H9 (cell line): ENCODE results near the gene NDUFA3. TPM values are rescaled to one million over a fixed set of nuclear protein-coding genes. Genes with fewer than 3 reads are reported as not detected.

Experiments used
- DNase-seq: peaks from one replicate; pipeline ENCODE4 v3.0.0-alpha.2; 2017
- H2AFZ ChIP-seq: one replicate; pipeline ENCODE4 v1.6.1; 2013; ENCODE audit warnings: mild to moderate bottlenecking, low read length, control low read depth, moderate library complexity
- H2AK5ac ChIP-seq: 2 replicates; pipeline ENCODE4 v1.6.1; 2013; ENCODE audit warnings: low read length, control low read depth, mixed read lengths; ENCODE audit not compliant: insufficient read length
- H2BK120ac ChIP-seq: one replicate; pipeline ENCODE4 v1.6.1; 2013; ENCODE audit warnings: low read depth, mild to moderate bottlenecking, low read length, control low read depth, inconsistent platforms; ENCODE audit not compliant: poor library complexity, severe bottlenecking
- H2BK12ac ChIP-seq: 2 replicates; pipeline ENCODE4 v1.6.1; 2013; ENCODE audit warnings: low read length, control low read depth, mixed read lengths, low read depth; ENCODE audit not compliant: insufficient read length
- H2BK15ac ChIP-seq: 2 replicates; pipeline ENCODE4 v1.6.1; 2013; ENCODE audit warnings: low read depth, low read length, control low read depth
- H2BK20ac ChIP-seq: one replicate; pipeline ENCODE4 v1.6.1; 2013; ENCODE audit warnings: low read depth, mild to moderate bottlenecking, low read length, control low read depth, inconsistent platforms; ENCODE audit not compliant: poor library complexity, severe bottlenecking
- H2BK5ac ChIP-seq: 2 replicates; pipeline ENCODE4 v1.6.1; 2013; ENCODE audit warnings: low read length, control low read depth, mixed read lengths; ENCODE audit not compliant: insufficient read length
- H3K14ac ChIP-seq: 2 replicates; pipeline ENCODE4 v1.6.1; 2013; ENCODE audit warnings: low read length, control low read depth; ENCODE audit not compliant: insufficient read depth
- H3K18ac ChIP-seq: 2 replicates; pipeline ENCODE4 v1.6.1; 2013; ENCODE audit warnings: low read depth, mild to moderate bottlenecking, mixed read lengths, low read length, control low read depth; ENCODE audit not compliant: insufficient read length
- H3K23ac ChIP-seq: 2 replicates; pipeline ENCODE4 v1.6.1; 2013; ENCODE audit warnings: low read length, control low read depth, mixed read lengths, low read depth; ENCODE audit not compliant: insufficient read length
- H3K23me2 ChIP-seq: 2 replicates; pipeline ENCODE4 v1.6.1; 2013; ENCODE audit warnings: low read depth, mild to moderate bottlenecking, mixed read lengths, low read length, control low read depth; ENCODE audit not compliant: insufficient read length, poor library complexity, severe bottlenecking
- H3K27ac ChIP-seq: 2 replicates; pipeline ENCODE4 v1.5.1; 2013; ENCODE audit warnings: low read length, control low read depth, mixed read lengths, low read depth; ENCODE audit not compliant: insufficient read length
- H3K27me3 ChIP-seq: 2 replicates; pipeline ENCODE4 v1.6.1; 2013; ENCODE audit warnings: low read length, control low read depth, inconsistent platforms; ENCODE audit not compliant: insufficient read depth
- H3K4ac ChIP-seq: 2 replicates; pipeline ENCODE4 v1.6.1; 2013; ENCODE audit warnings: low read depth, mild to moderate bottlenecking, control low read depth, inconsistent platforms, low read length, moderate library complexity
- H3K4me1 ChIP-seq: 2 replicates; pipeline ENCODE4 v1.6.1; 2013; ENCODE audit warnings: low read length, control low read depth, inconsistent platforms; ENCODE audit not compliant: insufficient read depth
- H3K4me2 ChIP-seq: 2 replicates; pipeline ENCODE4 v1.6.1; 2013; ENCODE audit warnings: low read length, control low read depth, mixed read lengths; ENCODE audit not compliant: insufficient read length, insufficient read depth
- H3K56ac ChIP-seq: 2 replicates; pipeline ENCODE4 v1.6.1; 2013; ENCODE audit warnings: low read depth, mild to moderate bottlenecking, mixed read lengths, low read length, control low read depth; ENCODE audit not compliant: insufficient read length
- H3K79me1 ChIP-seq: 2 replicates; pipeline ENCODE4 v1.6.1; 2013; ENCODE audit warnings: low read depth, mild to moderate bottlenecking, moderate library complexity, low read length, control low read depth, inconsistent platforms; ENCODE audit not compliant: insufficient read depth, poor library complexity, severe bottlenecking
- H3K79me2 ChIP-seq: 2 replicates; pipeline ENCODE4 v1.6.1; 2013; ENCODE audit warnings: low read length, control low read depth, inconsistent platforms; ENCODE audit not compliant: insufficient read depth
- H3K9ac ChIP-seq: 2 replicates; pipeline ENCODE4 v1.6.1; 2013; ENCODE audit warnings: low read length, control low read depth, mixed read lengths; ENCODE audit not compliant: insufficient read length; ENCODE audit errors: extremely low read depth
- H3K9me3 ChIP-seq: one replicate; pipeline ENCODE4 v1.6.1; 2013; ENCODE audit warnings: low read depth, low read length, inconsistent platforms; ENCODE audit not compliant: control insufficient read depth
- H3T11ph ChIP-seq: one replicate; pipeline ENCODE4 v1.6.1; 2013; ENCODE audit warnings: mild to moderate bottlenecking, low read length, control low read depth, inconsistent platforms
- H4K20me1 ChIP-seq: one replicate; pipeline ENCODE4 v1.6.1; 2013; ENCODE audit not compliant: control insufficient read depth, insufficient read length, insufficient read depth
- H4K5ac ChIP-seq: 2 replicates; pipeline ENCODE4 v1.6.1; 2013; ENCODE audit warnings: low read depth, mild to moderate bottlenecking, mixed read lengths, low read length, control low read depth; ENCODE audit not compliant: insufficient read length
- H4K8ac ChIP-seq: replicated peaks from 2 replicates; pipeline ENCODE4 v1.6.1; 2013; ENCODE audit warnings: low read length, control low read depth, mixed read lengths, low read depth; ENCODE audit not compliant: insufficient read length
- H4K91ac ChIP-seq: 2 replicates; pipeline ENCODE4 v1.6.1; 2013; ENCODE audit warnings: low read depth, mild to moderate bottlenecking, moderate library complexity, mixed read lengths, low read length, control low read depth; ENCODE audit not compliant: insufficient read length
- H3K27ac Mint-ChIP-seq, 3 experiments: 2 replicates in 2 of 3; 3 replicates in 1 of 3; pipeline ENCODE4 v1.8.0; 2020 to 2021; ENCODE audit warnings: mixed read lengths in 3 of 3, mild to moderate bottlenecking in 1 of 3, moderate library complexity in 1 of 3
- H3K27me3 Mint-ChIP-seq: 2 replicates; pipeline ENCODE4 v1.8.0; 2021; ENCODE audit warnings: low read depth, mild to moderate bottlenecking, moderate library complexity, mixed read lengths
- H3K36me3 Mint-ChIP-seq, 3 experiments: 2 replicates in 2 of 3; 3 replicates in 1 of 3; pipeline ENCODE4 v1.8.0; 2020 to 2021; ENCODE audit warnings: low read depth in 3 of 3, mixed read lengths in 3 of 3; ENCODE audit not compliant: insufficient read depth in 1 of 3
- H3K4me1 Mint-ChIP-seq, 2 experiments: 2 replicates each; pipeline ENCODE4 v1.8.0; 2020; ENCODE audit warnings: mixed read lengths in 2 of 2
- H3K4me3 Mint-ChIP-seq, 2 experiments: 2 replicates in 1 of 2; 3 replicates in 1 of 2; pipeline ENCODE4 v1.8.0; 2020 to 2021; ENCODE audit warnings: mild to moderate bottlenecking in 2 of 2, mixed read lengths in 2 of 2, moderate library complexity in 1 of 2
- H3K9me3 Mint-ChIP-seq, 2 experiments: 2 replicates in 1 of 2; 3 replicates in 1 of 2; pipeline ENCODE4 v1.8.0; 2020; ENCODE audit warnings: mild to moderate bottlenecking in 2 of 2, mixed read lengths in 2 of 2, moderate library complexity in 1 of 2
- WGBS: extraction: QIAGEN DNeasy Blood & Tissue Kit; methylation state at CpG from one replicate; pipeline ENCODE4 v1.1.7; 2013; ENCODE audit warnings: missing lambda C conversion rate, low lambda C conversion rate, mixed read lengths; ENCODE audit not compliant: insufficient read length; ENCODE audit errors: extremely low coverage; 5-methylcytosine and 5-hydroxymethylcytosine counted together
- total RNA-seq: library from RNA; stranded (reverse); gene quantifications from 2 replicates; pipeline ENCODE4 v1.2.1, GENCODE V29; 2021
- TF ChIP-seq, protein P1 (sequence below): fragments of 200-600 bp; sonication (generic); conservative IDR thresholded peaks from 3 replicates; pipeline ENCODE4 v1.8.0; 2021; ENCODE audit warnings: antibody characterized with exemption, mild to moderate bottlenecking

Gene NDUFA3
- total RNA-seq, 1 experiment from 2014 or later, result 174 TPM

- no peaks in the 10 kb centered on the region; a peak in 2 of 5 replicates for H3K9me3 Mint-ChIP-seq
- Histone ChIP-seq H3K9me3 (no peaks in the 10 kb centered on the region), H3K79me2 (peaks cover 24% of the 10 kb centered on the region; the same call in 1 of the 2 replicates), H2BK5ac (no peak overlapping the region), H3K18ac (no peak overlapping the region), H3K23ac (no peak overlapping the region), H2BK120ac (no peak overlapping the region), H3K4me1 (no peaks in the 10 kb centered on the region), H2AK5ac (no peak overlapping the region), H3T11ph (no peak overlapping the region), H3K56ac (no peak overlapping the region), H3K4me2 (no peak overlapping the region), H3K14ac (no peak overlapping the region), H2BK20ac (no peak overlapping the region), H4K91ac (no peak overlapping the region), H4K8ac (no peak overlapping the region), H4K20me1 (no peaks in the 10 kb centered on the region), H2BK12ac (no peak overlapping the region), H3K79me1 (peaks cover 13% of the 10 kb centered on the region), H3K23me2 (peaks cover 4% of the 10 kb centered on the region), H3K27me3 (no peaks in the 10 kb centered on the region), H2BK15ac (no peak overlapping the region), H3K4ac (no peak overlapping the region), H3K9ac (no peak overlapping the region), H2AFZ (no peak overlapping the region), H3K27ac (no peak overlapping the region), H4K5ac (no peak overlapping the region)
- TF ChIP-seq, protein P1, sequence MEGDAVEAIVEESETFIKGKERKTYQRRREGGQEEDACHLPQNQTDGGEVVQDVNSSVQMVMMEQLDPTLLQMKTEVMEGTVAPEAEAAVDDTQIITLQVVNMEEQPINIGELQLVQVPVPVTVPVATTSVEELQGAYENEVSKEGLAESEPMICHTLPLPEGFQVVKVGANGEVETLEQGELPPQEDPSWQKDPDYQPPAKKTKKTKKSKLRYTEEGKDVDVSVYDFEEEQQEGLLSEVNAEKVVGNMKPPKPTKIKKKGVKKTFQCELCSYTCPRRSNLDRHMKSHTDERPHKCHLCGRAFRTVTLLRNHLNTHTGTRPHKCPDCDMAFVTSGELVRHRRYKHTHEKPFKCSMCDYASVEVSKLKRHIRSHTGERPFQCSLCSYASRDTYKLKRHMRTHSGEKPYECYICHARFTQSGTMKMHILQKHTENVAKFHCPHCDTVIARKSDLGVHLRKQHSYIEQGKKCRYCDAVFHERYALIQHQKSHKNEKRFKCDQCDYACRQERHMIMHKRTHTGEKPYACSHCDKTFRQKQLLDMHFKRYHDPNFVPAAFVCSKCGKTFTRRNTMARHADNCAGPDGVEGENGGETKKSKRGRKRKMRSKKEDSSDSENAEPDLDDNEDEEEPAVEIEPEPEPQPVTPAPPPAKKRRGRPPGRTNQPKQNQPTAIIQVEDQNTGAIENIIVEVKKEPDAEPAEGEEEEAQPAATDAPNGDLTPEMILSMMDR, result no peak
- whole genome bisulfite sequencing, result no CpG with 5 or more reads among the region's 3 CpGs
- no peak overlapping the region for H3K4me3 Mint-ChIP-seq
- no peak overlapping the region; a peak in 1 of 7 replicates for H3K27ac Mint-ChIP-seq
- H3K27me3 Mint-ChIP-seq, result 0 out of 2 replicates have a peak, but pooled peaks cover 1% of the 10 kb centered on the region
- peaks cover 24 to 26% of the 10 kb centered on the region in 2 experiments for H3K4me1 Mint-ChIP-seq
- peaks cover 57 to 73% (median 63%) of the 10 kb centered on the region in 3 experiments for H3K36me3 Mint-ChIP-seq
- no peak for DNase-seq
Observed at GRCh38 chr19:54141356-54141755, 38.7 kb downstream of the NDUFA3 start.
